Measurements from ENCODE around the gene SRRM2.

Gene SRRM2

GRCh38 chr16:2804728-2805127, 52.3 kb downstream of the SRRM2 start:
- no peak for DNase-seq (ENCODE audit: low read depth in 1 of 2, low spot score in 1 of 2)
- Histone ChIP-seq H3K27ac (replicated peaks) (no peak overlapping the region), H3K27me3 (ENCODE audit: insufficient read depth, poor library complexity, severe bottlenecking) (no peaks in the 10 kb centered on the region), H3K4me3 (replicated peaks; ENCODE audit: insufficient read depth, low read length) (no peak overlapping the region)
- TF ChIP-seq SPI1 (IDR thresholded peaks at IDR 0.05; ENCODE audit: borderline replicate concordance, low read depth) = no peak
- no peak for TF ChIP-seq POLR2AphosphoS5 (IDR thresholded peaks at IDR 0.05; ENCODE audit: low read depth)
- no peak for TF ChIP-seq GABPA (IDR thresholded peaks at IDR 0.05; ENCODE audit: low read depth)
- TF ChIP-seq REST (IDR thresholded peaks at IDR 0.05; ENCODE audit: insufficient replicate concordance, low read depth) = no peak
- TF ChIP-seq CTCF (IDR thresholded peaks at IDR 0.05; ENCODE audit: insufficient read depth, low read length) = no peak

- DNase-seq (ENCODE audit: low read depth in 1 of 2, low spot score in 1 of 2) = no peak
- no peak overlapping the region for H3K4me3 ChIP-seq (replicated peaks; ENCODE audit: insufficient read depth, low read length)
- TF ChIP-seq REST (IDR thresholded peaks at IDR 0.05; ENCODE audit: insufficient replicate concordance, low read depth) (no peak), GABPA (IDR thresholded peaks at IDR 0.05; ENCODE audit: low read depth) (no peak), SPI1 (IDR thresholded peaks at IDR 0.05; ENCODE audit: borderline replicate concordance, low read depth) (no peak), CTCF (IDR thresholded peaks at IDR 0.05; ENCODE audit: insufficient read depth, low read length) (no peak), POLR2AphosphoS5 (IDR thresholded peaks at IDR 0.05; ENCODE audit: low read depth) (no peak)
- H3K27me3 ChIP-seq (ENCODE audit: insufficient read depth, poor library complexity, severe bottlenecking) = no peaks in the 10 kb centered on the region
- H3K27ac ChIP-seq (replicated peaks) = no peak overlapping the region
Observed at GRCh38 chr16:2806286-2806685, 53.8 kb downstream of the SRRM2 start.

GRCh38 chr16:2808181-2808580, 55.7 kb downstream of the SRRM2 start:
- TF ChIP-seq GABPA (IDR thresholded peaks at IDR 0.05; ENCODE audit: low read depth) = no peak
- TF ChIP-seq POLR2AphosphoS5 (IDR thresholded peaks at IDR 0.05; ENCODE audit: low read depth) = no peak
- no peak for TF ChIP-seq CTCF (IDR thresholded peaks at IDR 0.05; ENCODE audit: insufficient read depth, low read length)
- no peak for TF ChIP-seq SPI1 (IDR thresholded peaks at IDR 0.05; ENCODE audit: borderline replicate concordance, low read depth)
- no peak for TF ChIP-seq REST (IDR thresholded peaks at IDR 0.05; ENCODE audit: insufficient replicate concordance, low read depth)
- Histone ChIP-seq H3K27me3 (ENCODE audit: insufficient read depth, poor library complexity, severe bottlenecking) (no peaks in the 10 kb centered on the region), H3K4me3 (replicated peaks; ENCODE audit: insufficient read depth, low read length) (no peak overlapping the region), H3K27ac (replicated peaks) (no peak overlapping the region)
- no peak for DNase-seq (ENCODE audit: low read depth in 1 of 2, low spot score in 1 of 2)
